SK-N-MC (cell line): Measurements from ENCODE around the gene ANAPC2.

Experiments used
- DNase-seq: peaks from one replicate; pipeline ENCODE4 v3.0.0-alpha.2; 2011; ENCODE audit warnings: low read depth, low spot score
- H3K27ac ChIP-seq: fragments of 200-600 bp; sonication (generic); 2 replicates; pipeline ENCODE4 v1.5.1; 2016; ENCODE audit warnings: mixed run types
- H3K36me3 ChIP-seq: fragments of 200-600 bp; sonication (generic); 2 replicates; pipeline ENCODE4 v1.6.1; 2017; ENCODE audit warnings: antibody characterized with exemption, low read length, mixed read lengths; ENCODE audit not compliant: insufficient read depth
- H3K4me3 ChIP-seq: fragments of 200-600 bp; sonication (generic); 2 replicates; pipeline ENCODE4 v1.5.1; 2016
- H3K9ac ChIP-seq: fragments of 200-600 bp; sonication (generic); 2 replicates; pipeline ENCODE4 v1.8.0; 2017; ENCODE audit warnings: mixed run types, mixed read lengths; ENCODE audit not compliant: insufficient read length
- H3K9me3 ChIP-seq: fragments of 200-600 bp; sonication (generic); 2 replicates; pipeline ENCODE4 v1.6.1; 2017; ENCODE audit warnings: low read depth, mild to moderate bottlenecking, antibody characterized with exemption, low read length, moderate library complexity, mixed read lengths
- EZH2 ChIP-seq: fragments of 200-600 bp; sonication (generic); IDR thresholded peaks from one replicate; pipeline ENCODE4 v1.6.1; 2017; ENCODE audit warnings: antibody characterized with exemption
- FOXP2 ChIP-seq: optimal IDR thresholded peaks from 2 replicates; pipeline ENCODE3; 2011; ENCODE audit warnings: mild to moderate bottlenecking, moderate library complexity; ENCODE audit not compliant: insufficient read depth; ENCODE audit errors: extremely low read length, control extremely low read depth
- POLR2AphosphoS5 ChIP-seq: IDR thresholded peaks from 2 replicates; pipeline ENCODE4 v1.6.1; 2012; ENCODE audit warnings: mild to moderate bottlenecking, low read depth, low read length, borderline replicate concordance

ANAPC2 gene

GRCh38 chr9:137166380-137167229, 21.8 kb downstream of the ANAPC2 start:
- Histone ChIP-seq H3K9ac (no peak overlapping the region), H3K9me3 (no peaks in the 10 kb centered on the region), H3K27ac (no peak overlapping the region), H3K36me3 (no peaks in the 10 kb centered on the region), H3K4me3 (no peak overlapping the region)
- TF ChIP-seq POLR2AphosphoS5 (no peak), EZH2 (no peak)
- DNase-seq = no peak

DNA sequence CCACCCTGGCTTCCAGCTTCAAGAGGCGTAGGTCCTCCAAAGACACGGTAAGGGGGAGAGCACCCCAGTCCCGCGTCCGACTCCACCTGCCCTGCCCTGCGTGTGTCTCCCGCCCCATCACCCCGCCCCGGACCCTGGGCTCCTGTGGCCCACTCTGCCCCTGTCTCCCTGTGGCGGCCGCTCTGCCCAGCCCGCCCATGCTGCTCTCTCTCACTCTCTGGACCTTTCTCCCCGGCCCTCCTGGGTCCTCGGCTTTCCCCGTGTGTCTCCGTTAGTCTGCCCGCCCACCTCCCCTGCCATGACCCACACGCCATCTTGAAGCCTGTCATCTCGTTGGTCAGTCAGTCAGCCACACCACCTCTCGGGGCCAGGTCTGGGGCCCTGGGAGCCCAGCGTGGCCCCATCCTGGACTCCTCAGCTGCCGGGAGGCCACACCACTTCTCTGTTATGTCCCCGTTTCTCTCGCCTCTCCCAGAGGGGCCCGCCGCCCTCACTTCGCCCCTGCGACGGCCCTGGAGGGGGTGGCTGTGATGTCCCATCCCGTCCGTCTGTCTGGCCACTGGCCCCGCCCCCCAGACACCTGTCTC, 23.0 kb downstream of the ANAPC2 start:
- no peaks in the 10 kb centered on the region for H3K36me3 ChIP-seq
- DNase-seq = no peak
- no peak overlapping the region for H3K27ac ChIP-seq
- no peaks in the 10 kb centered on the region for H3K9me3 ChIP-seq
- H3K9ac ChIP-seq = no peak overlapping the region
- TF ChIP-seq POLR2AphosphoS5 = no peak
- TF ChIP-seq FOXP2 = no peak
- no peak for TF ChIP-seq EZH2
- no peak overlapping the region for H3K4me3 ChIP-seq

DNA sequence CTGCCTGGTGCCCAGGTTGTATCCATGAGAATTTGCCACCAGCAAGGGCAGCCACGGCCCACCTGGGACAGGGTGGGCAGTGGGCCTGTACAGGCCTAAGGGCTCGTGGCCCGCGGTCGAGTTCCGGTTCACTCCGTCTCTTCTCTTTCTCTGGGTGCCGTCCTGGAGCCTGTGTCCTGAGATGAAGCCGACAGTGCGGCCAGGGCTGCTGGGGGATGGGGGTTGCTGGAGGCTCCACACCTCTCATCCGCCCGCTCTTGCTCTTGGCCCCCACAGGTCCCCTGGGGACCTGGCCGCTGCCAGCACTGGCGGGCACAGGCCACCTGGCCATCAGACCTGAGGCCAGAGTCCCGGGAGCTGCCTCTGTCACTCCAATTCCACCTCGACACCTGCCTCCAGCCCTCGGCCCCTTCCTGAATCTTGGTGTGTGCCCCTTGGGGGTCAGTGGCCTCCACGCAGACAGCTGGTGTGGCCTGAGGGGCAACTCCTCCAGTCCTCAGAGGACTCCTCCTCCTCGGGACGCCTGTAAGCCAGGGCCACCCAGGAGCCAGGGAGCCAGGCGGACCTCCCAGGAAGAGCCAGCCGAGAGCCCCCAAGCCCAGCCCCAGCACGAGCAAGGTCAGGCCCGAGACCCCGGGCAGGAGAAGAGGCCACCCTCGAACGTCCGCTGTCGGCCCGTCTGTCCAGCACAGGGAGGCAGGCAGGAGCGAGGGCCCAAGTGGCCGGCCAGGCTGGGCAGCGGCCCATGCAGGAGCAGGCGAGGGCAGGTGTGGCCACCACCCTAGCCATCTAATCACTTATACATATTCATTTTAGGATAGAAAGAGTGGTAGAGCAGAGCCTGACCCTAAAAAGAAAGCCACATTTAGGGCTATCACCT, 23.8 kb downstream of the ANAPC2 start:
- Histone ChIP-seq H3K4me3 (no peak overlapping the region), H3K36me3 (no peaks in the 10 kb centered on the region), H3K9ac (no peak overlapping the region), H3K27ac (no peak overlapping the region), H3K9me3 (no peaks in the 10 kb centered on the region)
- DNase-seq = no peak
- TF ChIP-seq EZH2 (no peak), POLR2AphosphoS5 (no peak), FOXP2 (no peak)

DNA sequence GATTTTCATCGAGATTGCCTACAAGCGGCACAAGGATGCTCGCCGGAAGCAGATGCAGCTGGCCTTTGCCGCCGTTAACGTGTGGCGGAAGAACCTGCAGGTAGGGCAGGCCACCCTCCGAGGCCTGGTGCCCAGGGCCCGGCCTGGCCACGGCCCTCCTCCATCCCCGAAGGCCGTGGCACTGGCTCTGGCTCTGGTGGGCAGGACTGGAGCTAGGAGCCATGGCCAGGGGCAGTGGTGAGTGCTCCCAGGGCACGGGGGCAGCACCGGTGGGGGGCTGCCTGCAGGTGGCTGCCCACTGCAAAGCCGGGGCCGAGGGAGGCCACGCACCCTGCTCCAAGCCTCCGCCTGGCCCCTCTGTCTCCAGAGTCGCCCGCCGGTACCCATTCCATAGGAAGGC, 24.6 kb downstream of the ANAPC2 start:
- TF ChIP-seq EZH2 (no peak), POLR2AphosphoS5 (no peak), FOXP2 (no peak)
- H3K27ac ChIP-seq = no peak overlapping the region
- DNase-seq = no peak
- H3K9ac ChIP-seq = no peak overlapping the region
- no peaks in the 10 kb centered on the region for H3K36me3 ChIP-seq
- H3K4me3 ChIP-seq = no peak overlapping the region
- no peaks in the 10 kb centered on the region for H3K9me3 ChIP-seq

GRCh38 chr9:137163365-137163715, 25.0 kb downstream of the ANAPC2 start:
- TF ChIP-seq POLR2AphosphoS5 (no peak), EZH2 (no peak), FOXP2 (no peak)
- DNase-seq = no peak
- Histone ChIP-seq H3K9ac (no peak overlapping the region), H3K9me3 (no peaks in the 10 kb centered on the region), H3K36me3 (no peaks in the 10 kb centered on the region), H3K4me3 (peak overlapping the region; percentile 76), H3K27ac (no peak overlapping the region)

DNA sequence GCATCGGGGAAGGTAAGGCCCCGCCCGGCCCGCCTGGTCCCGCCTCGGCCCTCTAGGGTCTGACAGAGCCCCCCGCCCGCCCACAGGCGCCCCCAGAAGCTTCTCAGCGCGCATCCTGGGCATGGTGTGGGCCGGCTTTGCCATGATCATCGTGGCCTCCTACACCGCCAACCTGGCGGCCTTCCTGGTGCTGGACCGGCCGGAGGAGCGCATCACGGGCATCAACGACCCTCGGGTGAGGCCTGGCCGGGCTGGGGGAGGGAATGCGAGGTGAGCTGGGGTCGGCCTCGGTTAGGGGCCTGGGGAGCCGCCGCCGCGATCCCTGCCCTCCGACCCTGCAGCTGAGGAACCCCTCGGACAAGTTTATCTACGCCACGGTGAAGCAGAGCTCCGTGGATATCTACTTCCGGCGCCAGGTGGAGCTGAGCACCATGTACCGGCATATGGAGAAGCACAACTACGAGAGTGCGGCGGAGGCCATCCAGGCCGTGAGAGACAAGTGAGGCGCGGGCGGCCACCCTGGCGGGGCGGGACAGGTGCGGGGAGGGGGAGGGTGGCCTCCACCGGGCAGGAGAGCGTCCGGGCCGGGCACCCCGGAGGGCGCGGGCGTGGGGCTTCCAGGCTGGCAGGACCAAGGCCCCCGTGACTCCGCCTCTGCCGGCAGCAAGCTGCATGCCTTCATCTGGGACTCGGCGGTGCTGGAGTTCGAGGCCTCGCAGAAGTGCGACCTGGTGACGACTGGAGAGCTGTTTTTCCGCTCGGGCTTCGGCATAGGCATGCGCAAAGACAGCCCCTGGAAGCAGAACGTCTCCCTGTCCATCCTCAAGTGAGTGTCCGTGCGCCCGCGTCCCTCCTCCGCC, 25.6 kb downstream of the ANAPC2 start:
- no peaks in the 10 kb centered on the region for H3K36me3 ChIP-seq
- no peak for DNase-seq
- H3K27ac ChIP-seq = no peak overlapping the region
- no peak for TF ChIP-seq POLR2AphosphoS5
- TF ChIP-seq FOXP2 = no peak
- no peak for TF ChIP-seq EZH2
- H3K4me3 ChIP-seq = peak overlapping the region; percentile 76
- H3K9me3 ChIP-seq = no peaks in the 10 kb centered on the region
- no peak overlapping the region for H3K9ac ChIP-seq

GRCh38 chr9:137161558-137162486, 26.5 kb downstream of the ANAPC2 start:
- no peak for DNase-seq
- no peak overlapping the region for H3K27ac ChIP-seq
- no peak for TF ChIP-seq FOXP2
- no peak for TF ChIP-seq POLR2AphosphoS5
- TF ChIP-seq EZH2 = no peak
- H3K9me3 ChIP-seq = no peaks in the 10 kb centered on the region
- no peaks in the 10 kb centered on the region for H3K36me3 ChIP-seq
- no peak overlapping the region for H3K9ac ChIP-seq
- peak overlapping the region; percentile 76 for H3K4me3 ChIP-seq
